ENCODE measurements around the gene RNF130. TPM values are rescaled to one million over a fixed set of nuclear protein-coding genes. Genes with fewer than 3 reads are reported as not detected.

RNF130 gene
- total RNA-seq, 1 donor = 21.7 TPM

DNA sequence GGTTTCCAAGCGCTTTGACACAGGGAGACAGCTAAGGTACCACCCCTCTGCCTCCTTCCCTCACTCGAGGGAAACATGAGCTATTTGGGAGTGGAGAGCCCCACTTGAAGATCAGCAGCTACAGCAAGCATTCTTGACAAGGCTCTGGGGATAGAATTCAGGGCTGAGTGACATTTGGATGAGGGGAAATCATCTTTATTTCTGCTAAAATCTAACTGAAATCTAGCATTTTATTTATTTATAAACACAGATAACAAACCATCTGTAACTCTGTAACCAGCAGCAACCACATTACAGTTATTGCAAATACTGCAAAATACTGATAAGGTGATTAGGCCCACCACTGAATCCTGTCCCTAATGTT is 22.4 kb downstream of the RNF130 start:
- no peak for DNase-seq (ENCODE audit: low read depth)
- no peak overlapping the region for H3K4me3 ChIP-seq (ENCODE audit: low read depth, low read length)
- TF ChIP-seq, protein P1, sequence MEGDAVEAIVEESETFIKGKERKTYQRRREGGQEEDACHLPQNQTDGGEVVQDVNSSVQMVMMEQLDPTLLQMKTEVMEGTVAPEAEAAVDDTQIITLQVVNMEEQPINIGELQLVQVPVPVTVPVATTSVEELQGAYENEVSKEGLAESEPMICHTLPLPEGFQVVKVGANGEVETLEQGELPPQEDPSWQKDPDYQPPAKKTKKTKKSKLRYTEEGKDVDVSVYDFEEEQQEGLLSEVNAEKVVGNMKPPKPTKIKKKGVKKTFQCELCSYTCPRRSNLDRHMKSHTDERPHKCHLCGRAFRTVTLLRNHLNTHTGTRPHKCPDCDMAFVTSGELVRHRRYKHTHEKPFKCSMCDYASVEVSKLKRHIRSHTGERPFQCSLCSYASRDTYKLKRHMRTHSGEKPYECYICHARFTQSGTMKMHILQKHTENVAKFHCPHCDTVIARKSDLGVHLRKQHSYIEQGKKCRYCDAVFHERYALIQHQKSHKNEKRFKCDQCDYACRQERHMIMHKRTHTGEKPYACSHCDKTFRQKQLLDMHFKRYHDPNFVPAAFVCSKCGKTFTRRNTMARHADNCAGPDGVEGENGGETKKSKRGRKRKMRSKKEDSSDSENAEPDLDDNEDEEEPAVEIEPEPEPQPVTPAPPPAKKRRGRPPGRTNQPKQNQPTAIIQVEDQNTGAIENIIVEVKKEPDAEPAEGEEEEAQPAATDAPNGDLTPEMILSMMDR (IDR thresholded peaks at IDR 0.05; ENCODE audit: insufficient read depth, low read length) = no peak

- no peak overlapping the region for H3K4me3 ChIP-seq (ENCODE audit: low read depth, low read length)
- peak; percentile 17 for DNase-seq (ENCODE audit: low read depth)
- TF ChIP-seq, protein P1 (IDR thresholded peaks at IDR 0.05; ENCODE audit: insufficient read depth, low read length) = no peak
Measured at GRCh38 chr5:180047667-180048066, 23.9 kb downstream of the RNF130 start.

DNA sequence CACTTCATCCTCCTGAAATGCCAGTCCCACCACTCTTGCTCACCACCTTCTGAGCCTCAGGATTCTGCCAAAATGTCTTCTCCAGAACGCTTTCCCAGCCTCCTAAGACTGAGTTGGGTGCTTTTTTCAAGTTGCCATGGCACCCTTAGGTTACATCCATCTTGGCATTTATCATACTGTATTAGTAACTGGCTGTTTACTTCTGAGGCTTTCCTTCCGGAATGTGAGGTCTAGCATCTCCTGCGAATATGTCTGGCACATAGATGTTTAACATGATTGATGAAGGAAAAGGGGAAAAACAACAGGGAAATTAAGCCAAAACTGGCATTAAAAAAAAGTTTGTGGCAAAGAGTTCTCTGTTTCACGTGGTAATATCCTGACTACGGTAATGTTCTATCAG is 24.9 kb downstream of the RNF130 start:
- TF ChIP-seq, protein P1 (IDR thresholded peaks at IDR 0.05; ENCODE audit: insufficient read depth, low read length) = no peak
- no peak overlapping the region for H3K4me3 ChIP-seq (ENCODE audit: low read depth, low read length)
- no peak for DNase-seq (ENCODE audit: low read depth)

GRCh38 chr5:180045889-180046499 is 25.6 kb downstream of the RNF130 start:
- H3K4me3 ChIP-seq (ENCODE audit: low read depth, low read length) = no peak overlapping the region
- DNase-seq (ENCODE audit: low read depth) = no peak
- TF ChIP-seq, protein P1 (IDR thresholded peaks at IDR 0.05; ENCODE audit: insufficient read depth, low read length) = no peak

DNA sequence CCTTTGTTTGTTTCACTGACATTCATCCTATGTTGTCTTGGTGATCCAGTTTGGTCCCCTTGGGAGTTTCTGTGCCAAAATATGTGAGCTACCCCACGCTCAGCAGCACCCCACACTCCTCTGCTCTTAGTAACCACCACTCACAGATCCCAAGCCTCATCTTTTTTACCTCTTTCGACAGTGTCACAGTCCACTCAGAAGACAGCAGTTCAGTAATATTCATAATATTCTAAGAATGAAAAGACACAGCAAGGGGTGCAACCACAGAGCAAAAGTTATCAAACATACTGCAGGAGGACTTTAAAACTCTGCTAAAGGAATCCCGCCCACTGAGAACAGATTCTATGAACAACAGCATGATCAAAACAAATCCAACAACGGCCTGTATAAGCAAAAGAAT is 28.2 kb downstream of the RNF130 start:
- TF ChIP-seq, protein P1 (IDR thresholded peaks at IDR 0.05; ENCODE audit: insufficient read depth, low read length) = no peak
- DNase-seq (ENCODE audit: low read depth) = no peak

GRCh38 chr5:180041301-180042274 is 30.0 kb downstream of the RNF130 start:
- H3K4me3 ChIP-seq (ENCODE audit: low read depth, low read length) = no peak overlapping the region
- TF ChIP-seq, protein P1 (IDR thresholded peaks at IDR 0.05; ENCODE audit: insufficient read depth, low read length) = no peak
- DNase-seq (ENCODE audit: low read depth) = no peak

More for the DNA sequence above, 28.2 kb downstream of the RNF130 start:
- no peak overlapping the region for H3K4me3 ChIP-seq (ENCODE audit: low read depth, low read length)
